HG02973 (cell line): ENCODE measurements around the gene GNB1.
"Not testable (repeated sequence)": the region's sequence is repeated elsewhere in the genome, so short reads cannot be mapped to it uniquely, and the experiment has no call there.

ENCODE experiments used
- ATAC-seq: cut with Tn5 transposase; IDR thresholded peaks from one replicate; pipeline ENCODE4 v1.9.1; 2021; ENCODE audit warnings: moderate library complexity; ENCODE audit not compliant: unreplicated experiment

The GNB1 gene

DNA sequence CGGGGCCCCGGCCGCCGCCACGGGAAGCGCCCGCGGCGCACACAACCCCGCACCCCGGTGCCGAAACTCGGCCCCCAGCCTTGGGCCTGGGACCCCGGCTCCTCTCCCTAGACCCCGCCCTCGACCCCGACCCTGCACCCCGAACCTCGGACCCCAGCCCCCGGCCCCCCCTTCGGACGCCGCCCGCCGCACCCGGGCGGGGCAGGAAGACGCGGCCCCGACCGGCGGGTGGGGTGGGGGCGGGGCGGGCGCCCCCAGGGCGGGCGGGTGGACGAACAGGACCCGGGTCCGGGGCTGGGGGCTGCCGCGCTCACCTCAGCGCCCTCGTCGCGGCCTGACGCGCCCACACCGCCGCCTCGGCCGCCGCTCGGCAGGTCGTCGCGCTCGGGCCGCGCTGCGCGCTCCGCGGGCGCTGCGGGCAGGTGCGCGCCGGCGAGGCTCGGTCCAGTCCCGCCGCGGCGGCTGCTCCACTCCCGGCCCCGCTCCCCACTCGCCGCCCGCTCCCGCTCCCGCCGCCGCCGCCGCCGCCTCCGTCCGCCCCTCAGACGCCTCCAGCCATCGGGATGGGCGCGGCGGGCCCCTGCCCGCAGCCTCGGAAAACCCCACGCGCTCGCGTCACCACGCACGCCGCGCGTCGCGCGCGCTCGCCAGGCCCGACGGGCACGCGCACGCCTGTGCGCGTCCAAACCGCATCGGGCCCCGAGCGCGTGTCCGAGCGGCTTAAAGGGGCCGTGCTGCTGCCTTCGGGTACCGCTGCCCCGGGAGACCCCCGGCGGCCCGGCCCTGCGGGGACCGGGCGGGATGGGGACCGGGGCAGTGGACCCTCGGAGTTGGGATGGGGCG, at the start of gene GNB1:
GNB1 (minus strand) TSS at position 582 of the 843 bp plus-strand sequence. CDS start 65,634 bp downstream, outside the sequence.
- peak; percentile 66 for ATAC-seq

DNA sequence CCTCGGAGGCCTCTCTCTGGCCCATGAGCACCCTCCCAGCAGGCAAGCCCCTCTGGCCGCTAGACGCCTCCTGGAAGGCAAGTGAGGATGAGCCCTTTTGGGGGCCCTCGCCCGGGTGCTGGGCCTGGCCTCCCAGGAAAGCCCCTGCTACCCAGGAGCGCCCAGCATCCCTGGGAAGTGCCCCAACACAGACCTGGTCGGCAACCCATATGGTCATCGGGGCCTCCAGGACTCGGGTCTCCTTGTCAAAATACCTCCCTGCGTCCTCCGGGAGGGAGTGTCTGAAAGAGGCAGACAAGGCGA, 49.2 kb upstream of the GNB1 start:
- no peak for ATAC-seq

DNA sequence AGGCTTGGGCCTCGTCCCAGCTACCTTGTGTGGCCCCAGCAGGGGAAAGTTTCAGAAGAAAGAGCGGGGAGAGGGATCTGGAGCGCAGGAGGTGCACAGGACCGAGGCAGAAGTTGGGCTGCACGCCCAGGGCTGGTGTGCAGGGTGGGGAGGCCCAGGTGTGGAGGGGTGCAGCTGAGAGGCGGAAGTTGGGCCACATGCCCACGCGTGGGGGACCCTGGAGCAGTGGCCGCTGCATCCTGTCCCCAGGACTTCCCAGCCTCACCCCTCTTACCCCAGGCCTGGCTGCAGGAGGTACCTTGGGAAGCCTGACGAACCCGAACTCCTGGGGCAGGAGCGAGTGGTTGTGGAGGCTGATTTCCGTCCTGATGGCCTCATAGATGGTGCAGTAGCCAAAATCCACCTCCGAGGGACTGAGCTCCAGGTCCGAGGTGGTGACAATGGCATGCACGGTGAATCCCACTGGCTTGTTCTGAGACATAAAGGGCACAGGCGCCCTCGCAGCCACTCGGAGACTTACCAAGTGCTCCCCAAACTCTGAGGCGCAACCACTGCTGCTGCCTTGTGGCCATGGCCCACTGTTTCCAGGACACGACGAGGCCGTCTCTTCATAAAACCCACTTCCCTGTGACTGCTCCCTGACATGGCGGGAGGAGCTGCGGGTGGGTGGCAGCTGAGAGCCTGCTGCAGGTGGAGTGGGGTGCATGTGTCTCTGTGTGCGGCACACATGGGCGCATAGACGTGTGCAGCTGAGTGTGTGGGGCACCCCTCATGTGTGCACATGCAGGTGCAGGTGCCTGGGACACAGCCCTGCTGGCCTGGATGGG, 48.6 kb upstream of the GNB1 start:
- no peak for ATAC-seq

DNA sequence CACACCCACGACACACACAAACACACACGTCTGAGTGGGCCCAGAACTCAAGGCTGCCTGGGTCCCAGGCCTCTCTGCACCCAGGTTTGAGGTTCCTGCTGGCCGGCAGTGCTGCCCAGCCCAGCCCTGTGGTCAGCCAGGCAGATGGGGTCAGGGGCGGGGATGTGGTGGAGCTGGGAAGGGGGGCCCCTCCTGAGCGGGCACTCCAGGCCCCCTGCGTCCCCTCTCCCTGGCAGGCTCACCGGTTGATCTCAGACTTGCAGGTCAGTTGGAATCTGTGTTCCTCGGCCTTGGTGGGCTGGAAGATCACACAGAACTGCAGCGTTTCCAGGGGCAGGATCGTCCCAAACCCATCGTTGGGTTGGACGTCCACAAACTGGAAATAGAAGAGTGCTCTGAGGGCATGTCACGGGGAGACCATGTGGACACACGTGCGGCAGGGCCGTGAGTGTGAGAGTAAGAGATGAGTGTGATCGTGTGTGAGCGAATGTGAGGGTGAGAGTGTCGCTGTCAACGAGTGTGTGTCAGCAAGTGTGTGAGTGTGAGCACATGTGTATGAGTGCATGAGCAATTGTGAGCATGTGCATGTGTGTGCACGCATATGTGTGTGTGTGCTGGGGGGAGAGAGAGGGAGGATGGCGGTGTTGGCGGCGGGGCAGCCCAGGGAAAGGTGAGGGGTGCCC, 47.9 kb upstream of the GNB1 start:
- no peak for ATAC-seq

DNA sequence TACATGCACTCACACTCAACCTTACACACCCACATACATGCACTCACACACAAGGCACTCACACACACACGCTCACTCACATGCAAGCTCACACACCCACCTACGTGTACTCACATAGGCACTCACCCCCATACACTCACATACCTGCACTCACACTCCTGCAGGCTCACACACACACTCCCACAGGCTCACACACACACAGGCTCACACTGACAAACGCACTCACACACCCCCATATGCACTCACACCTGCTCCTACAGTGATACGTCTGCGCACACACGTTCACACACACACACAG, 47.3 kb upstream of the GNB1 start:
- ATAC-seq: no peak

DNA sequence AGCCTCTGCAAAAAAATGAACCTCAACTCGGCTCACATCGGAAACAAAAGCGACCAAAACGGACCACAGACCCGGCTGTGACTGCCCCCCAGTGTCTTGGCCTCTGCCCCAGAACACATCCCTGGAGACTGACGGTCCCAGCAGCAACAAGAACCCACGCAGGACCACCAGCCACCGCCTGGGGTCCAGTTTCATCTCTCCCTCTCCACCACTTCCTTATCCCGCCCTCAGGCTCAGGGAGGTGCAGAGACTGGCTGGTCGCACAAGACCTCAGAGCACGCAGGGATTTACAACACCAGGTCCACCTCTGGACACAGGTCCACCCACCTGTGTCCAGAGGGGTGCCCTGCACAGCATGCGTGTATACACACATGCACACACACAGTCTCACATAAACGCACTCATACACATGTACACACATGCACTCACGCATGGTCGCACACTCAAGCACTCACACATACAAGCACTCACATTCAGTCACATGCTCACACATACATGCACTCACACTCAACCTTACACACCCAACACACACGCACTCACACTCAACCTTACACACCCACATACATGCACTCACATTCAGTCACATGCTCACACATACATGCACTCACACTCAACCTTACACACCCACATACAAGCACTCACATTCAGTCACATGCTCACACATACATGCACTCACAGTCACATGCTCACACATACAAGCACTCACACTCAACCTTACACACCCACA, 46.8 kb upstream of the GNB1 start:
- ATAC-seq: no peak

DNA sequence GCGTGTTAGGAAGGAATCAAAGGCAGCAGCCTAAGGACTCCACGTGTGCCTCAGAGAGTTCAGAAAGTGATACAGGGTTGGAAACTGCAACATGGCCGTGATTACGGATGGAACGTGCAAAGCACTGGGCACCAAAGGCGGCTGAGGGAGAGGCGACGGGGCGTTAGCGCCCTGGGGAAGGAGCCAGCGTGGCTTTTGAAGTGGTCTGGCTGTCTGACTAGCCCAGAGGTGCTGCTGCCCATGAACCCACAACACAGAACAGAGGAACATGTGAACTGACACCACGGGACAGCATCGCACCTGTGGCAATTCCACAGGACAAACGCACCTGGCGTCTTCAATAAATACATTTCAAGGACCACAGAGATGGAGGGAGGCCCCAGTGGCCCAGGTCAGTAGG, 46.2 kb upstream of the GNB1 start:
- ATAC-seq: no peak

DNA sequence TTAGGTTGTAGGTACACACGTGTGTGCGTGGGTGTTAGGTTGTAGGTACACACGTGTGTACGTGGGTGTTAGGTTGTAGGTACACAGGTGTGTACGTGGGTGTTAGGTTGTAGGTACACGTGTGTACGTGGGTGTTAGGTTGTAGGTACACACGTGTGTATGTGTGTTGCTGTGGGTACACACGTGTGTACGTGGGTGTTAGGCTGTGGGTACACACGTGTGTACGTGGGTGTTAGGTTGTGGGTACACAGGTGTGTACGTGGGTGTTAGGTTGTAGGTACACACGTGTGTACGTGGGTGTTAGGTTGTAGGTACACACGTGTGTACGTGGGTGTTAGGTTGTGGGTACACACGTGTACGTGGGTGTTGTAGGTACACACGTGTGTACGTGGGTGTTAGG, 44.0 kb upstream of the GNB1 start:
- ATAC-seq: not testable (repeated sequence)

DNA sequence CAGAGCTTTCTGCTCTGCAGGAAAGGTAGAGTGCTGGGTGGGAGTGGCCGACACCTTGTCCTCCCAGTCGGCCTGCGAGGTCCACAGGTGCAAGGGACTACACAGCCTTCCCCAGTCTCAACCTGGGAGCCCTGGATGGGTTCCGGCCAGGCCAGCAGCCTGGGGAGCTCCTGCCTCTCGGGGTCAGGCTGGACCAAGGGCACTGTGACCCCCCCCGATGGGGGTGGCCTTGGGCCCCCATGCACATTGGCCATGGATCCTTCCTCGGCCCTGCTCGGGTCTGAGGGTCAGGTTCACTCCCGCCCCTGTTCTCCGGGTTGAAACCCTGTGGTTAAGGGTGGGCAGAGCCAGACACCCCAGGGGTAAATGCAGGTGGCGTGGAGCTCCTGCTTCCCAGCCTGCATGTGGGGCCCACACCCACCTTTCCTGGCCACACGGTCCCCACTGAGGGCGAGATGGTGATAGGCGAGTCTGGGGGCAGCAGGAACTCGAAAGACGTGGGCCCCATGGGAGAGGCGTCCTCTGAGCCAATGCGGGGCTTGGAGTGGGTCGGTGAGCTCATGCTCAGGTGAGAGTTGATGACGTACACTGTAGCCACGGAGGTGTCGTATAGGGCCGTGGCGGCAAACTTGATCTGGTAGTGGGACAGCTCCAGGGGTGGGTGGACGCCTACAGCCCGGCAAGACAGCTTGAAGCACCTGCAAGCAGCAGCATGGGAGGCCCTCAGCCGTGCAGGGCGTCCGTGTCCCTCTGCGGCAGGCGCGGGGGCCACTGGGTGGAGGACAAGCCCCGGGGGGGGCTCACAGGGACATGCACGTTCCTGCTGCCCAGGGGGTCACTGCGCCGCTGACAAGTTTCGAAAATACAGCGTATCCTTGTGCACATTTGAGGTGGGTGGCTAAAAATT, 39.0 kb upstream of the GNB1 start:
- ATAC-seq: no peak

DNA sequence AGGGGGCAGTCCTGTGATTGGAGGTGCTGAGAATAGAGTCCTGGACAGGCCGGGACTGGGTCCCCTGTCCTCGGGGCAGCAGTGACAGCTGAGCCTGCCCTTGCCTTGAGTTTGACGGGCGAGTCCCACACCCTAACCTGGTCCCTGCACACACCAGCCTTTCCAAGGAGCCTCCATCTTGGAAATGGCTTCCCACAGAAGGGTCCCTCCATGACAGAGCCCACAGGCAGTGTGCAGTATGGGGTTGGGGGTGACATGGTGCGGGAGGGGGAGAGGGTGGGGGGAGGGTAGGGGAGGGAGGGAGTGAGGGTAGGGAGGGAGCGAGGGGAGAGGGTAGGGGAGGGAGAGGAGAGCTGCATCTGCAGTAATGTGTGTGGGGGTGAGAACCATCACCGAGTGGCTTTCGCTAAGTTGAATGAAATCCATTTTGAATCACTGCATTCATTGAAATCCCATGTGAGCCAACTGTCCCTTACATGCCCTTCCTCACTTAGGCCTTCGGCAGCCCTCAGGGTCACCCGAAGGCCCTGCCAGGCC, 38.3 kb upstream of the GNB1 start:
- ATAC-seq: no peak

DNA sequence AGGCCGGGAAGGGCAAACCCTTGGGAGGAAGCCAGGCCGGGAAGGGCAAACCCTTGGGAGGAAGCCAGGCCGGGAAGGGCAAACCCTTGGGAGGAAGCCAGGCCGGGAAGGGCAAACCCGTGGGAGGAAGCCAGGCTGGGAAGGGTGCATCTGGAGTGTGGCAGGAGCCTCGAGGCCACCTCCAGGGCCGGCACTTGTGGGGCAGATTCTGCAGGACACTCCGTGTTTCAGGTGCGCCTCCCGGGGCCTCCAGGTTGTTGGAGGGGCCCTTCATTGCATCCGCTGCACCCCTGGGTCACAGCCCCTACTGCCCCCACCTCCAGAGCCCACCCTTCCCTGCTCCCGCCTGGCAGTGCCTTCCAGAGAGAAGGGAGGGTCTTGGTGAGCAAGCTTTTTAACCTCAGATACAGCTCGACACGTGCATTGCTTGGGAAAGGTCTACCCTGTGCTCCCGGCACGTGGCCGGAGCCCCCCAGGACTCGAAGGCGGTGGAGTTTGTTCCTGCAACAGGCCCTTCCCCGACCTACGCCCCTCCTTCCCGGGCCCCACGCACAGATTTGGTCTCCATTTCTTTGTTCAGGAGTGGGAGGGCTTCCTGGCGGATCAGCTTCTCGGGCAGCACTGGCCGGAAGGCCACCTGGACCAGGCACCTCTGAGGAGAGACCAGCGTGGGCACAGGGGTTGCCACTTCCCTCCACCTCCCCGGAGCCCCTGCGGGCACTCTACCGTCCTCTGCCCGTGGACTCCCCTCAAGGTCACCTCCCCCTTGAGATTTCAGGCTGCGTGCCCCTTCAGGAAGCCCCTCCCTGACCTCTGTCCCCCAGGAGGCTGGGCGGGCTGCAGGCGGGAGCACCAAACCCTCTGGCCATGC, 37.6 kb upstream of the GNB1 start:
- no peak for ATAC-seq

DNA sequence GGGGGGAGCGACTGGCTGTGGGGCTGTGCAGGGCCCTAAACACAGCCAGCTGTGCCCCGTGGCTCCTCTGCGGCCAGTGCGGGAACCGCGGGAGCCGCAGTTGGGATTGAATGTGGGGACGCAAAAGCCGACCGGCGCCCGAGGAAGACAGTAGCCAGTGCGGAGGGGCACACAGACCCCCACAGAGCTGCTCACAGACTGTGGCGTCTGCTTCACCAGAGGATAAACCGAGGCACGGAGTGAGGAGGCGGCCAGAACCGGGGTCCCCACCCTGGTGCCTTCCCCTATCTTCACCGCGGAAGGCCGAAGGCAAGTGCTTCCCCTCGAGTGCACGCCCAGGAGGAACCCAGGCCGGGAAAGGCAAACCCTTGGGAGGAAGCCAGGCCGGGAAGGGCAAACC, 36.9 kb upstream of the GNB1 start:
- no peak for ATAC-seq

DNA sequence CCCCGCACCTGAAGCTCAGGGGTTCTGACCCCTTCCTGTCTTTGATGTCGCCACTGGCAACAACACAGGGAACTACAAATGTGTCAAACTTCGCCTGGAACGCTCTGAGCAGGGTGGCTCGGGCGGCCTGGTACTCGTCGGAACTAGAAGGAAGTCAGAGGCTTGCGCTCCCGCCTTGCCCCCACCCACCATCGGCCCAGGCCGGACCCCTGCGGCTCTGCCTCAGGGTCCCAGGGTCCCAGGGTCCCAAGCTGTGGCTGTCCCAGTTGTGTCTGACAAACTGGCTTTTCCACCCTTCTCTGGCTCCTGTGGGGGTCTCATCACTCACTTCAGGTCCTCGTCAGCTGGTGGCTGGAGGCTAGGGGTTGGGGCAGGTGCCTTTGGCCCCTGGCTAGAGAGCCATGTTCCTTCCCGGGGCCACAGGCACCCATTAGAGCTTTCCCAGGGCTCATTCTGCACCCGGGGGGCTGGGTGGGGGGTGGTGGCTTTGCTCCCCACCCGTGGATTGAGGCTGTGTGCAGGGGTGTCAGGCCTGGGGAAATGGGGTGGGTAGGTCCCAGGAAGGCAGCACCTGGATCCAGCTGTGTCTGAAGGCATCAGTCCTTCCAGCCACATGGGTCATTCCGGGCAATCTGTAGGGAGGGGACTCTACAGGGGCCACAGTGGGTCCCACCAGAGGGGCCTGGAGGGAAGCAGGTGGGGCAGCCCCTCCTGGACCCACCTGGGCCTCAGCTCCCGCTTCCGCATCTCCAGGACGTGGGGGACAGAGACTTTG, 36.2 kb upstream of the GNB1 start:
- ATAC-seq: no peak

DNA sequence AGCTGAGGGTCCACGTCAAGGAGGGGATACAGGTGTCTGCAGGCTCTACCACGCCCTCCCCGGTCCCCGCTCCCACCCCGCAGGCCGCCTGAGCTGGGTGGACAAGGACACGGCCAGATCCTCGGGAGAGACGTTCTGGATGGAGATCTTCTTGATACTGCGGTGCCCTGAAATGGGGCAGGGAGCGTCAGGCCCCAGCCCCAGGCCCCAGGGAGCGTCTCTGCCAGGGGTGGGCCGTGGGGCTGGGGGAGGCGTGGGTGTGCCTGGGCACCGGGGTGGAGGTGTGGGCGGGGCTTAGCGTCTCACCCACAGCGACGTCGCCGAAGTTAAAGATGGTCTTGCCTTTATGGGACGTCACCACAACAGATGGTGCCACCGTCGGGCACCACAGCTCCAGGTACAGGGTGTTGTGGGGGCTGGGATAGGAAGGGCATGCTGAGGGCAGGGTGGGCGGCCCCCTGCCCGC, 35.5 kb upstream of the GNB1 start:
- no peak for ATAC-seq

DNA sequence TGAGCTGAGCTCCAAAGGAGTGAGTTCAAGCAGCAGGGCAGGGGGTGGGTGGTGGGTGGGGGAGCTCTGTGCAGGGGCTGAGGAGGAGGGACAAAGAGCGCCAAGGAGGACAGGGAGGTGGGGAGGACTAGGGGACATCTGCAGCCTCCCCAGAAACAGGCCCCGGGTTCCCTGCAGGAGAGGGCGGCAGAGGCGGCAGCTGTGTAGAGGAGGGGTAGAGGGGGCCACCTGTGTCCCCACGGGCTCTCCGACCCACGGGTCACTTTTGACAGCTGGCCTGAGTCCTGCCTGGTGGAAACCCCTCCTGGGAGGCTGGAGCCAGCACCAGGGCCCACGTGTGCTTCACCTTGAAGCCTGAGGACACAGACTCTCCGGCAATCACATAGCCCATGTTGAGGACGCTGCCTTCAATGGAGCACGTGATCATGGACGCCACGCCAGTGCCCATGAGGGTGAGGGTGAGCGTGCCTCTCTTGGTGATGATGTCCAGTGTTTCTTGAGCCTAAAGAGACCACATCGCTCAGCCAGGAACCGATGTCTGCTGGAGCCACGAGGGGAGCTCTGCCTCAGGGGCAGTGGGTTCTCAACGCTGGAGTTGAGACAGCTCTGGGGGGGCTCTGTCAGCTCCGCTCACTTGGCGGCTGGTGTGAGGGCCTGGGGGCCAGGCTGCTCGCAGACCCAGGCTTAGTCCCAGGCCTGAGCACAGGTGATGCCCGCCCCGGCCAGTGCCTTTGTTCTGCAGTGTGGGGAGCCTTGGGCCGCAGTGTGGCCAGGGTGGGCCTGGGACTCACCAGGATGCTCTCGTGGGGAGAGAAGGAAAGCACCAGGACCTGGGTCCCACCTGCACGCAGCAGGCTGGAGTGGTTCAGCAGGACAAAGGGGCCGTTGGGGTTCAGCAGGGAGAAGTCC, 34.8 kb upstream of the GNB1 start:
- ATAC-seq: no peak

DNA sequence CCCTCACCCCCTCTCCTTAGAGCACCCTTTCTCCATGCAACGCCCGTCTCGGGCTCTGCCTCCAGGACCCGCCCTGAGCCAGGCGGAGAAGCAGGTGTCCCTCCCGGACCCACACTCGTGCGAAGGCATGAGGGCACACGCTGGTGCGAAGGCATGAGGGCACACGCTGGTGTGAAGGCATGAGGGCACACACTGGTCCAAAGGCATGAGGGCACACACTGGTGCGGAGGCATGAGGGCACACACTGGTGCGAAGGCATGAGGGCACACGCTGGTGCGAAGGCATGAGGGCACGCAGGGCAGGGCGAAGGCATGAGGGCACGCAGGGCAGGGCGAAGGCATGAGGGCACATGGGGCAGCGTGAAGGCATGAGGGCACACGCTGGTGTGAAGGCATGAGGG, 34.0 kb upstream of the GNB1 start:
- ATAC-seq: no peak

DNA sequence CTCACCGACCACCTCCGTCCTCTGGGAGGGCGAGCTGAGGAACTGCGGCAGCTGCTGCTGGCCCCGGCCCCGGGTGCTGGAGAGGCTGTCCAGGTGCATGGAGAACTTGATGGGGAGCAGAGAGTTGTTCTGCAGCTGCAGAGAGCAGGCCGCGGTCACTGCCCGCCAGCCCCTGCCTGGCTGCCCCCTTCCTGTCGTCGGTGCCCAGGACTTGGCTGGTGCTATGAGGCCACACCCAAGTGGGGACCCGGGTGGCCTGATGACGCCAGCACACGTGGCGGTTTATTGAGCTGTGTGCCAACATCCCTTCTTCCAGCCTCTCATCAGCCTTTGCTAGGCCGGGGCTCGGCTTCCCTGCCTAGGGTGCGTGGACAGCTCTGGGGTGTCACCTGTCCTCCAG, 33.5 kb upstream of the GNB1 start:
- ATAC-seq: no peak
